WTC11 (cell line): ENCODE data around the gene MCF2L2.

Experiments used
- JAZF1 ChIP-seq: fragments of 250-450 bp; sonication (Bioruptor Pico); IDR thresholded peaks from 2 replicates; pipeline ENCODE4 v1.9.0; 2021; ENCODE audit warnings: moderate library complexity, mild to moderate bottlenecking, inconsistent platforms
- RORB ChIP-seq: fragments of 250-450 bp; sonication (Bioruptor Pico); IDR thresholded peaks from 2 replicates; pipeline ENCODE4 v1.9.0; 2021; ENCODE audit warnings: mild to moderate bottlenecking
- ZNF416 ChIP-seq: fragments of 250-450 bp; sonication (Bioruptor Pico); IDR thresholded peaks from 2 replicates; pipeline ENCODE4 v1.9.0; 2021; ENCODE audit warnings: mild to moderate bottlenecking, inconsistent platforms
- TF ChIP-seq, protein P1 (sequence below): fragments of 200-600 bp; IDR thresholded peaks from 2 replicates; pipeline ENCODE4 v1.8.0; 2022; ENCODE audit warnings: antibody characterized with exemption

DNA sequence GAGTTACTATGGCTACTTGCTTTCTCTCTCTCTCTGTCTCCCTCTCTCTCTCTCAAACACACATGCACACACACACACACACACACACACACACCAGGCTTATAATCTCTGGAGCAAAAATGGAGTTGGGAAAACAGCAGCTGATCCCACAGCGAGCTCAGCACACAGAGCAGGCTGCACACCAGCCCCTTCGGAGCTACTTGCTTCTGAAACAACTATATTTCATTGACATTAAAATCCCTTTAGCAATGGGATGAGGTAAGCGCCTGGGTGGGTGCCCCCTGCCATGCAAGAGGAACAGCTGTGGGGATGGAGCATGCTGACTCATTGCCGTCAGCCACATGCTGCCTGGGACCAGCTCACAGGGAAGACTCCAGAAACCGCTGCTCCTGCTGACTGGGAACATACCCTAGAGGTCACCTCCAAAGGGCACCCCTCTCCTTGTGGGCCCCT lies 129.7 kb downstream of the MCF2L2 start:
- TF ChIP-seq RORB (no peak), ZNF416 (CRISPR knock-in tag) (no peak), JAZF1 (CRISPR knock-in tag) (no peak)
- TF ChIP-seq, protein P1, sequence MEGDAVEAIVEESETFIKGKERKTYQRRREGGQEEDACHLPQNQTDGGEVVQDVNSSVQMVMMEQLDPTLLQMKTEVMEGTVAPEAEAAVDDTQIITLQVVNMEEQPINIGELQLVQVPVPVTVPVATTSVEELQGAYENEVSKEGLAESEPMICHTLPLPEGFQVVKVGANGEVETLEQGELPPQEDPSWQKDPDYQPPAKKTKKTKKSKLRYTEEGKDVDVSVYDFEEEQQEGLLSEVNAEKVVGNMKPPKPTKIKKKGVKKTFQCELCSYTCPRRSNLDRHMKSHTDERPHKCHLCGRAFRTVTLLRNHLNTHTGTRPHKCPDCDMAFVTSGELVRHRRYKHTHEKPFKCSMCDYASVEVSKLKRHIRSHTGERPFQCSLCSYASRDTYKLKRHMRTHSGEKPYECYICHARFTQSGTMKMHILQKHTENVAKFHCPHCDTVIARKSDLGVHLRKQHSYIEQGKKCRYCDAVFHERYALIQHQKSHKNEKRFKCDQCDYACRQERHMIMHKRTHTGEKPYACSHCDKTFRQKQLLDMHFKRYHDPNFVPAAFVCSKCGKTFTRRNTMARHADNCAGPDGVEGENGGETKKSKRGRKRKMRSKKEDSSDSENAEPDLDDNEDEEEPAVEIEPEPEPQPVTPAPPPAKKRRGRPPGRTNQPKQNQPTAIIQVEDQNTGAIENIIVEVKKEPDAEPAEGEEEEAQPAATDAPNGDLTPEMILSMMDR, result no peak
